ENCODE results near the gene SMIM24.
"Not testable (repeated sequence)": the region's sequence is repeated elsewhere in the genome, so short reads cannot be mapped to it uniquely, and the experiment has no call there.

SMIM24 gene

GRCh38 chr19:3441089-3441985, 39.0 kb downstream of the SMIM24 start:
- DNase-seq, result no peak

GRCh38 chr19:3440082-3440481, 40.2 kb downstream of the SMIM24 start:
- no peak for TF ChIP-seq GATA1 (IDR thresholded peaks at IDR 0.05; ENCODE audit: low read depth, low read length)
- no peak for TF ChIP-seq POLR2A (IDR thresholded peaks at IDR 0.05; ENCODE audit: low read length)
- peak; percentile 59 to 76 for DNase-seq

More at GRCh38 chr19:3441089-3441985, 39.0 kb downstream of the SMIM24 start:
- TF ChIP-seq POLR2A (IDR thresholded peaks at IDR 0.05; ENCODE audit: low read length), result no peak
- no peak for TF ChIP-seq GATA1 (IDR thresholded peaks at IDR 0.05; ENCODE audit: low read depth, low read length)

GRCh38 chr19:3434630-3435553, 45.4 kb downstream of the SMIM24 start:
- TF ChIP-seq GATA1 (IDR thresholded peaks at IDR 0.05; ENCODE audit: low read depth, low read length) (no peak), POLR2A (IDR thresholded peaks at IDR 0.05; ENCODE audit: low read length) (peak; percentile 68)
- peak; percentile 98 to 99 for DNase-seq

GRCh38 chr19:3433805-3434540, 46.4 kb downstream of the SMIM24 start:
- TF ChIP-seq GATA1 (IDR thresholded peaks at IDR 0.05; ENCODE audit: low read depth, low read length) (no peak), POLR2A (IDR thresholded peaks at IDR 0.05; ENCODE audit: low read length) (no peak)
- no peak for DNase-seq

- no peak for DNase-seq
- no peak for TF ChIP-seq POLR2A (IDR thresholded peaks at IDR 0.05; ENCODE audit: low read length)
- no peak for TF ChIP-seq GATA1 (IDR thresholded peaks at IDR 0.05; ENCODE audit: low read depth, low read length)
Measured at GRCh38 chr19:3433313-3433712, 47.0 kb downstream of the SMIM24 start.

GRCh38 chr19:3431760-3432397, 48.4 kb downstream of the SMIM24 start:
- TF ChIP-seq POLR2A (IDR thresholded peaks at IDR 0.05; ENCODE audit: low read length), result no peak
- no peak for TF ChIP-seq GATA1 (IDR thresholded peaks at IDR 0.05; ENCODE audit: low read depth, low read length)
- no peak for DNase-seq

GRCh38 chr19:3430366-3430680, 50.0 kb downstream of the SMIM24 start:
- not testable (repeated sequence) for DNase-seq

- TF ChIP-seq POLR2A (IDR thresholded peaks at IDR 0.05; ENCODE audit: low read length) (no peak), GATA1 (IDR thresholded peaks at IDR 0.05; ENCODE audit: low read depth, low read length) (no peak)
- DNase-seq, result no peak
Measured at GRCh38 chr19:3426433-3426832, 53.9 kb downstream of the SMIM24 start.

Data from erythroblast (primary cell).